ENCODE data around the gene BICRAL. TPM values are rescaled to one million over a fixed set of nuclear protein-coding genes. Genes with fewer than 3 reads are reported as not detected.

The BICRAL gene
- total and polyA plus RNA-seq, 9 of the 15 experiments (the other 6 are each of a cell fraction or from before 2014, with no cell fraction given), result 1.2 to 11.9 (median 5.6) TPM

DNA sequence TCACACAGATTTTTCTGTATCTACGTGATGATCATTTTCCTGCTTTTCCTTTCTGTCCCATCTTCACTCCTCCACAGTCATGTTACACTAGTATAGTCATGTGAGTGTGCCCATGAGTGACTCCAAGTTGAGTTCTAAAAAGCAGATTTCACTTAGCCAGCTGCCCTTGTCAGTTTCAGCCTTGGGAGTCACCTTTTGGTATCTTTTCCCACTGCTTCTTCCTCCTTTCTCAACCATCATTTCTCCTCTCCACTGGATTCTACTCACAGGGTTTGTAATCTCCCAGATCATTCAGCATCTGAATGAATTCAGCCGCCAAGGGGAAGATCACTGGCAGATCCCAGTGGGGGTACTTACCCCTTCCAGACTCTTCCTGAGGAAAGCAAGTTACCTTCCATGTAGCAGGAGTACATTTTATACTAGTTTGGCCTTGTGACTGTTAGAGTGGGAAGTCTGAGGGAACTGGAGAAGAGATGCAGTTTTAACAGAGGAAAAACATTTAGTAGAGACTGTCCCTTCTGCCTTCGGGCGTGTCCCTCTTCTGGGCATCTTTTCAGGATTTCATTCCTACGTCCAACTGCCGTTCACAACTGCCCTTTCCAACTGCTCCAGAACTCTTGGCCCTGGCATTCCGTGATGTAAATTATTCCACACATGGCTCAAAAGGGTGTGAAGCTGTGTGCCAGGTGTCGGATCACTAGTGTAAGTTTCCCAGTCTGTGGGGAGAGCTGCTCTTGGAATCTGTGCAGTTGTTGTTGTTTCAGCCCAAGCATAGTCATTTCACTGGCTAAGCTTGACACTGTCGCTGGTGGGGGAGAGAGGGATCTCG lies 38.9 kb downstream of the BICRAL start (continued):
- TF ChIP-seq, protein P1, sequence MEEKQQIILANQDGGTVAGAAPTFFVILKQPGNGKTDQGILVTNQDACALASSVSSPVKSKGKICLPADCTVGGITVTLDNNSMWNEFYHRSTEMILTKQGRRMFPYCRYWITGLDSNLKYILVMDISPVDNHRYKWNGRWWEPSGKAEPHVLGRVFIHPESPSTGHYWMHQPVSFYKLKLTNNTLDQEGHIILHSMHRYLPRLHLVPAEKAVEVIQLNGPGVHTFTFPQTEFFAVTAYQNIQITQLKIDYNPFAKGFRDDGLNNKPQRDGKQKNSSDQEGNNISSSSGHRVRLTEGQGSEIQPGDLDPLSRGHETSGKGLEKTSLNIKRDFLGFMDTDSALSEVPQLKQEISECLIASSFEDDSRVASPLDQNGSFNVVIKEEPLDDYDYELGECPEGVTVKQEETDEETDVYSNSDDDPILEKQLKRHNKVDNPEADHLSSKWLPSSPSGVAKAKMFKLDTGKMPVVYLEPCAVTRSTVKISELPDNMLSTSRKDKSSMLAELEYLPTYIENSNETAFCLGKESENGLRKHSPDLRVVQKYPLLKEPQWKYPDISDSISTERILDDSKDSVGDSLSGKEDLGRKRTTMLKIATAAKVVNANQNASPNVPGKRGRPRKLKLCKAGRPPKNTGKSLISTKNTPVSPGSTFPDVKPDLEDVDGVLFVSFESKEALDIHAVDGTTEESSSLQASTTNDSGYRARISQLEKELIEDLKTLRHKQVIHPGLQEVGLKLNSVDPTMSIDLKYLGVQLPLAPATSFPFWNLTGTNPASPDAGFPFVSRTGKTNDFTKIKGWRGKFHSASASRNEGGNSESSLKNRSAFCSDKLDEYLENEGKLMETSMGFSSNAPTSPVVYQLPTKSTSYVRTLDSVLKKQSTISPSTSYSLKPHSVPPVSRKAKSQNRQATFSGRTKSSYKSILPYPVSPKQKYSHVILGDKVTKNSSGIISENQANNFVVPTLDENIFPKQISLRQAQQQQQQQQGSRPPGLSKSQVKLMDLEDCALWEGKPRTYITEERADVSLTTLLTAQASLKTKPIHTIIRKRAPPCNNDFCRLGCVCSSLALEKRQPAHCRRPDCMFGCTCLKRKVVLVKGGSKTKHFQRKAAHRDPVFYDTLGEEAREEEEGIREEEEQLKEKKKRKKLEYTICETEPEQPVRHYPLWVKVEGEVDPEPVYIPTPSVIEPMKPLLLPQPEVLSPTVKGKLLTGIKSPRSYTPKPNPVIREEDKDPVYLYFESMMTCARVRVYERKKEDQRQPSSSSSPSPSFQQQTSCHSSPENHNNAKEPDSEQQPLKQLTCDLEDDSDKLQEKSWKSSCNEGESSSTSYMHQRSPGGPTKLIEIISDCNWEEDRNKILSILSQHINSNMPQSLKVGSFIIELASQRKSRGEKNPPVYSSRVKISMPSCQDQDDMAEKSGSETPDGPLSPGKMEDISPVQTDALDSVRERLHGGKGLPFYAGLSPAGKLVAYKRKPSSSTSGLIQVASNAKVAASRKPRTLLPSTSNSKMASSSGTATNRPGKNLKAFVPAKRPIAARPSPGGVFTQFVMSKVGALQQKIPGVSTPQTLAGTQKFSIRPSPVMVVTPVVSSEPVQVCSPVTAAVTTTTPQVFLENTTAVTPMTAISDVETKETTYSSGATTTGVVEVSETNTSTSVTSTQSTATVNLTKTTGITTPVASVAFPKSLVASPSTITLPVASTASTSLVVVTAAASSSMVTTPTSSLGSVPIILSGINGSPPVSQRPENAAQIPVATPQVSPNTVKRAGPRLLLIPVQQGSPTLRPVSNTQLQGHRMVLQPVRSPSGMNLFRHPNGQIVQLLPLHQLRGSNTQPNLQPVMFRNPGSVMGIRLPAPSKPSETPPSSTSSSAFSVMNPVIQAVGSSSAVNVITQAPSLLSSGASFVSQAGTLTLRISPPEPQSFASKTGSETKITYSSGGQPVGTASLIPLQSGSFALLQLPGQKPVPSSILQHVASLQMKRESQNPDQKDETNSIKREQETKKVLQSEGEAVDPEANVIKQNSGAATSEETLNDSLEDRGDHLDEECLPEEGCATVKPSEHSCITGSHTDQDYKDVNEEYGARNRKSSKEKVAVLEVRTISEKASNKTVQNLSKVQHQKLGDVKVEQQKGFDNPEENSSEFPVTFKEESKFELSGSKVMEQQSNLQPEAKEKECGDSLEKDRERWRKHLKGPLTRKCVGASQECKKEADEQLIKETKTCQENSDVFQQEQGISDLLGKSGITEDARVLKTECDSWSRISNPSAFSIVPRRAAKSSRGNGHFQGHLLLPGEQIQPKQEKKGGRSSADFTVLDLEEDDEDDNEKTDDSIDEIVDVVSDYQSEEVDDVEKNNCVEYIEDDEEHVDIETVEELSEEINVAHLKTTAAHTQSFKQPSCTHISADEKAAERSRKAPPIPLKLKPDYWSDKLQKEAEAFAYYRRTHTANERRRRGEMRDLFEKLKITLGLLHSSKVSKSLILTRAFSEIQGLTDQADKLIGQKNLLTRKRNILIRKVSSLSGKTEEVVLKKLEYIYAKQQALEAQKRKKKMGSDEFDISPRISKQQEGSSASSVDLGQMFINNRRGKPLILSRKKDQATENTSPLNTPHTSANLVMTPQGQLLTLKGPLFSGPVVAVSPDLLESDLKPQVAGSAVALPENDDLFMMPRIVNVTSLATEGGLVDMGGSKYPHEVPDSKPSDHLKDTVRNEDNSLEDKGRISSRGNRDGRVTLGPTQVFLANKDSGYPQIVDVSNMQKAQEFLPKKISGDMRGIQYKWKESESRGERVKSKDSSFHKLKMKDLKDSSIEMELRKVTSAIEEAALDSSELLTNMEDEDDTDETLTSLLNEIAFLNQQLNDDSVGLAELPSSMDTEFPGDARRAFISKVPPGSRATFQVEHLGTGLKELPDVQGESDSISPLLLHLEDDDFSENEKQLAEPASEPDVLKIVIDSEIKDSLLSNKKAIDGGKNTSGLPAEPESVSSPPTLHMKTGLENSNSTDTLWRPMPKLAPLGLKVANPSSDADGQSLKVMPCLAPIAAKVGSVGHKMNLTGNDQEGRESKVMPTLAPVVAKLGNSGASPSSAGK (IDR thresholded peaks at IDR 0.05), result no peak
- TF ChIP-seq HLTF (IDR thresholded peaks at IDR 0.05), result no peak
- TF ChIP-seq HDAC3 (IDR thresholded peaks at IDR 0.05; ENCODE audit: borderline replicate concordance, partially characterized antibody), result no peak
- TF ChIP-seq, protein P2, sequence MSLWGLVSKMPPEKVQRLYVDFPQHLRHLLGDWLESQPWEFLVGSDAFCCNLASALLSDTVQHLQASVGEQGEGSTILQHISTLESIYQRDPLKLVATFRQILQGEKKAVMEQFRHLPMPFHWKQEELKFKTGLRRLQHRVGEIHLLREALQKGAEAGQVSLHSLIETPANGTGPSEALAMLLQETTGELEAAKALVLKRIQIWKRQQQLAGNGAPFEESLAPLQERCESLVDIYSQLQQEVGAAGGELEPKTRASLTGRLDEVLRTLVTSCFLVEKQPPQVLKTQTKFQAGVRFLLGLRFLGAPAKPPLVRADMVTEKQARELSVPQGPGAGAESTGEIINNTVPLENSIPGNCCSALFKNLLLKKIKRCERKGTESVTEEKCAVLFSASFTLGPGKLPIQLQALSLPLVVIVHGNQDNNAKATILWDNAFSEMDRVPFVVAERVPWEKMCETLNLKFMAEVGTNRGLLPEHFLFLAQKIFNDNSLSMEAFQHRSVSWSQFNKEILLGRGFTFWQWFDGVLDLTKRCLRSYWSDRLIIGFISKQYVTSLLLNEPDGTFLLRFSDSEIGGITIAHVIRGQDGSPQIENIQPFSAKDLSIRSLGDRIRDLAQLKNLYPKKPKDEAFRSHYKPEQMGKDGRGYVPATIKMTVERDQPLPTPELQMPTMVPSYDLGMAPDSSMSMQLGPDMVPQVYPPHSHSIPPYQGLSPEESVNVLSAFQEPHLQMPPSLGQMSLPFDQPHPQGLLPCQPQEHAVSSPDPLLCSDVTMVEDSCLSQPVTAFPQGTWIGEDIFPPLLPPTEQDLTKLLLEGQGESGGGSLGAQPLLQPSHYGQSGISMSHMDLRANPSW (CRISPR knock-in tag; IDR thresholded peaks at IDR 0.05), result no peak
- TF ChIP-seq HOXB6 (CRISPR knock-in tag; IDR thresholded peaks at IDR 0.05; ENCODE audit: borderline replicate concordance), result no peak

Data from K562 (cell line).